Measurements from ENCODE around the gene RHPN2. TPM values are rescaled to one million over a fixed set of nuclear protein-coding genes. Genes with fewer than 3 reads are reported as not detected.

Gene RHPN2
- total and polyA plus RNA-seq, 2 of the 8 experiments (the other 6 are each of a cell fraction or from before 2014, with no cell fraction given) = 22.8 to 31.1 TPM

- ChIA-PET CTCF (ENCODE audit: partially characterized antibody) (interaction anchor here (1.0 kb wide), 1 partner anchor 53 kb away, joined by 3 read pairs; no protein-coding TSS in a partner anchor), POLR2A (ENCODE audit: partially characterized antibody) (no interaction called here)
- Histone ChIP-seq H4K91ac (replicated peaks; ENCODE audit: insufficient read length, low read length) (no peak overlapping the region), H3K79me2 (ENCODE audit: control insufficient read depth in 1 of 2, insufficient read depth in 2 of 2, low read length in 2 of 2) (peaks cover 4 to 25% of the 10 kb centered on the region in 2 experiments), H3K4me2 (ENCODE audit: insufficient read depth in 1 of 2, low read depth in 2 of 2, low read length in 2 of 2) (no peak overlapping the region), H2BK15ac (ENCODE audit: low read length) (no peak overlapping the region), H3K23ac (ENCODE audit: insufficient read length) (no peak overlapping the region), H2BK120ac (replicated peaks; ENCODE audit: low read depth, low read length) (no peak overlapping the region), H4K20me1 (replicated peaks in 1 of 2; ENCODE audit: control insufficient read depth in 1 of 2, insufficient read depth in 2 of 2, low read length in 2 of 2) (peaks cover 3 to 5% of the 10 kb centered on the region in 2 experiments), H3K4me3 (ENCODE audit: extremely low read depth in 1 of 4, insufficient read depth in 2 of 4, low read depth in 3 of 4, low read length in 4 of 4) (no peak overlapping the region), H2AK5ac (ENCODE audit: low read depth, low read length) (no peak overlapping the region), H3K79me1 (ENCODE audit: low read depth, low read length) (0 out of 2 replicates have a peak, but pooled peaks cover 3% of the 10 kb centered on the region), H3K56ac (replicated peaks; ENCODE audit: insufficient read length, low read depth, low read length) (no peak overlapping the region), H3K18ac (ENCODE audit: extremely low read depth, low read length) (no peak overlapping the region), H4K8ac (ENCODE audit: extremely low read depth, insufficient read depth, low read length) (no peak overlapping the region), H3K36me3 (ENCODE audit: control insufficient read depth in 2 of 4, insufficient read depth in 4 of 4, low read length in 3 of 4) (no peaks in the 10 kb centered on the region), H2BK12ac (ENCODE audit: low read depth, low read length) (no peak overlapping the region), H3K27ac (ENCODE audit: low read depth, low read length) (no peak overlapping the region), H3K9me3 (ENCODE audit: insufficient read depth in 2 of 2, low read depth in 1 of 2, low read length in 1 of 2) (no peaks in the 10 kb centered on the region), H3K27me3 (replicated peaks in 1 of 4; ENCODE audit: control insufficient read depth in 3 of 4, extremely low read depth in 1 of 4, insufficient read depth in 3 of 4, low read length in 3 of 4) (peaks cover 0 to 4% (median 3%) of the 10 kb centered on the region in 4 experiments; a peak in 4 of 7 replicates), H3K14ac (ENCODE audit: insufficient read length) (no peak overlapping the region), H2BK20ac (ENCODE audit: low read length) (no peak overlapping the region), H3K23me2 (ENCODE audit: low read depth, low read length) (peaks cover 3% of the 10 kb centered on the region; the same call in 1 of the 2 replicates), H2AFZ (ENCODE audit: low read length) (no peak overlapping the region), H3K4ac (replicated peaks; ENCODE audit: insufficient read length, low read depth, low read length) (no peak overlapping the region), H4K5ac (ENCODE audit: insufficient read length, low read depth, low read length) (no peak overlapping the region), H2BK5ac (ENCODE audit: low read depth, low read length) (no peak overlapping the region), H3K9ac (replicated peaks in 1 of 4; ENCODE audit: extremely low read depth in 1 of 4, low read depth in 3 of 4, low read length in 3 of 4) (no peak overlapping the region), H3K4me1 (replicated peaks in 1 of 4; ENCODE audit: control insufficient read depth in 3 of 4, insufficient read depth in 4 of 4, low read length in 3 of 4) (peaks cover 0 to 4% (median 0%) of the 10 kb centered on the region in 4 experiments; a peak in 1 of 7 replicates)
- WGBS, 2 experiments (ENCODE audit: extremely low coverage in 1 of 2, insufficient coverage in 1 of 2, insufficient read length in 1 of 2, insufficient replicate concordance in 2 of 2, low coverage in 1 of 2, low lambda C conversion rate in 2 of 2, missing lambda C conversion rate in 1 of 2) = 87% methylated on average over 13 of the region's 18 CpGs; no CpG with 5 or more reads in 1 of the 2 experiments
- no peak for FAIRE-seq
- no peak for DNase-seq (ENCODE audit: low read depth in 1 of 2, low spot score in 2 of 2)
- TF ChIP-seq POLR2AphosphoS5 (IDR thresholded peaks at IDR 0.05; ENCODE audit: low read depth, low read length) = no peak
Measured at GRCh38 chr19:33066543-33066942, 1.9 kb upstream of the RHPN2 start.
